Mesendoderm (in vitro differentiated cells): ENCODE data around the gene NDST1.

Source experiments
- DNase-seq: peaks from one replicate; pipeline ENCODE4 v3.0.0; 2013
- H2AK5ac ChIP-seq: 2 replicates; pipeline ENCODE4 v1.6.1; 2013; ENCODE audit warnings: low read length, inconsistent platforms
- H2BK120ac ChIP-seq: 2 replicates; pipeline ENCODE4 v1.6.1; 2013; ENCODE audit warnings: low read depth, mild to moderate bottlenecking, low read length, moderate library complexity, mixed read lengths
- H2BK15ac ChIP-seq: replicated peaks from 2 replicates; pipeline ENCODE4 v1.6.1; 2013; ENCODE audit warnings: low read depth, mild to moderate bottlenecking, moderate library complexity
- H2BK5ac ChIP-seq: 2 replicates; pipeline ENCODE4 v1.6.1; 2013; ENCODE audit warnings: low read length, inconsistent platforms
- H3K18ac ChIP-seq: 2 replicates; pipeline ENCODE4 v1.6.1; 2013; ENCODE audit warnings: mild to moderate bottlenecking, low read length, mixed read lengths
- H3K23ac ChIP-seq: one replicate; pipeline ENCODE4 v1.6.1; 2013; ENCODE audit warnings: low read length
- H3K27ac ChIP-seq: 2 replicates; pipeline ENCODE4 v1.5.1; 2013; ENCODE audit warnings: low read depth, mild to moderate bottlenecking, inconsistent platforms, low read length, moderate library complexity
- H3K27me3 ChIP-seq: 2 replicates; pipeline ENCODE4 v1.6.1; 2013; ENCODE audit warnings: low read length, control low read depth, mild to moderate bottlenecking, inconsistent platforms; ENCODE audit not compliant: insufficient read depth, poor library complexity
- H3K36me3 ChIP-seq: 2 replicates; pipeline ENCODE4 v1.6.1; 2013; ENCODE audit warnings: low read length, inconsistent platforms; ENCODE audit not compliant: control insufficient read depth, insufficient read depth
- H3K4ac ChIP-seq: one replicate; pipeline ENCODE4 v1.6.1; 2013; ENCODE audit warnings: low read depth, mild to moderate bottlenecking, low read length, moderate library complexity
- H3K4me1 ChIP-seq: 2 replicates; pipeline ENCODE4 v1.6.1; 2013; ENCODE audit warnings: low read depth, low read length, inconsistent platforms; ENCODE audit not compliant: control insufficient read depth
- H3K4me2 ChIP-seq: 2 replicates; pipeline ENCODE4 v1.6.1; 2013; ENCODE audit warnings: low read length
- H3K4me3 ChIP-seq: 2 replicates; pipeline ENCODE4 v1.5.1; 2013; ENCODE audit warnings: mild to moderate bottlenecking, low read length
- H3K56ac ChIP-seq: one replicate; pipeline ENCODE4 v1.6.1; 2013; ENCODE audit warnings: low read length
- H3K79me1 ChIP-seq: 2 replicates; pipeline ENCODE4 v1.6.1; 2013; ENCODE audit warnings: low read length, inconsistent platforms
- H3K79me2 ChIP-seq: 2 replicates; pipeline ENCODE4 v1.6.1; 2013; ENCODE audit warnings: mild to moderate bottlenecking, low read length; ENCODE audit not compliant: control insufficient read depth, insufficient read depth
- H3K9ac ChIP-seq: 2 replicates; pipeline ENCODE4 v1.6.1; 2013; ENCODE audit warnings: low read length, inconsistent platforms
- H4K5ac ChIP-seq: one replicate; pipeline ENCODE4 v1.6.1; 2013; ENCODE audit warnings: low read length
- H4K8ac ChIP-seq: one replicate; pipeline ENCODE4 v1.6.1; 2013; ENCODE audit warnings: low read depth, mild to moderate bottlenecking, control low read depth, low read length, moderate library complexity
- WGBS: extraction: QIAGEN DNeasy Blood & Tissue Kit; methylation state at CpG from one replicate; pipeline ENCODE4 v1.1.7; 2013; ENCODE audit warnings: low lambda C conversion rate, missing lambda C conversion rate; ENCODE audit not compliant: insufficient coverage; ENCODE audit errors: extremely low coverage; 5-methylcytosine and 5-hydroxymethylcytosine counted together

NDST1 gene

DNA sequence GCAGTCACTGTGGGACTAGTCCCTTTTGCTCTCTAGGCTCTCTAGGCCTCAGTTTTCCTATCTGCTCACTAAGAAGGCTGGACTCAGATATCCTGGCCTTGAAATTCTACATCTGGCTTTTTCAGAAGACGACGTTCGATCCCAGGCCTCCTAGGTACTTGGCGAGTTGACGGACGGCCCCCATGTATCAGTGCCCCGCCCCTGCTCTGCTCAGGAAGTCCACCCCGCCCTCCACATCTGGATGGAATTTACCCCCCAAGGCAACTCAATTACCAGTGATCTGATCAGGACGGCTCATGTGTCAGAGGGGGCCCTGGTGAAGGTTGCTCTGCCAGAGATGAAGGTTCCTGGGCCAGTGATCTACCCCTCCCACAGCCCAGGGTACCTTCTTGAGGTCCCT, 88.4 kb downstream of the NDST1 start:
- Histone ChIP-seq H3K79me2 (no peaks in the 10 kb centered on the region), H4K8ac (no peak overlapping the region), H2BK15ac (peak overlapping the region; percentile 28), H3K4me1 (peaks cover 16% of the 10 kb centered on the region), H4K5ac (no peak overlapping the region), H3K18ac (peak overlapping the region; percentile 62), H3K4me3 (no peak overlapping the region), H3K27me3 (no peaks in the 10 kb centered on the region), H3K4ac (peak overlapping the region; percentile 56), H3K9ac (peak overlapping the region; percentile 4), H3K4me2 (no peak overlapping the region), H2BK120ac (peak overlapping the region; percentile 52), H3K56ac (no peak overlapping the region), H3K79me1 (no peaks in the 10 kb centered on the region), H2BK5ac (no peak overlapping the region), H3K36me3 (no peaks in the 10 kb centered on the region), H3K23ac (no peak overlapping the region), H2AK5ac (no peak overlapping the region), H3K27ac (no peak overlapping the region)
- no CpG with 5 or more reads among the region's 9 CpGs for WGBS
- peak; percentile 82 for DNase-seq

- Histone ChIP-seq H2BK5ac (no peak overlapping the region), H2BK120ac (no peak overlapping the region), H3K4me1 (peaks cover 15% of the 10 kb centered on the region), H3K56ac (no peak overlapping the region), H3K9ac (no peak overlapping the region), H3K27me3 (no peaks in the 10 kb centered on the region), H4K8ac (no peak overlapping the region), H3K4ac (no peak overlapping the region), H3K36me3 (no peaks in the 10 kb centered on the region), H2BK15ac (no peak overlapping the region), H3K79me2 (no peaks in the 10 kb centered on the region), H3K4me3 (no peak overlapping the region), H4K5ac (no peak overlapping the region), H3K23ac (no peak overlapping the region), H3K79me1 (no peaks in the 10 kb centered on the region), H3K18ac (peak overlapping the region; percentile 62), H3K27ac (no peak overlapping the region), H3K4me2 (no peak overlapping the region), H2AK5ac (no peak overlapping the region)
- WGBS = no CpG with 5 or more reads among the region's 3 CpGs
- DNase-seq = no peak
Observed at GRCh38 chr5:150596826-150597225, 88.9 kb downstream of the NDST1 start.

DNA sequence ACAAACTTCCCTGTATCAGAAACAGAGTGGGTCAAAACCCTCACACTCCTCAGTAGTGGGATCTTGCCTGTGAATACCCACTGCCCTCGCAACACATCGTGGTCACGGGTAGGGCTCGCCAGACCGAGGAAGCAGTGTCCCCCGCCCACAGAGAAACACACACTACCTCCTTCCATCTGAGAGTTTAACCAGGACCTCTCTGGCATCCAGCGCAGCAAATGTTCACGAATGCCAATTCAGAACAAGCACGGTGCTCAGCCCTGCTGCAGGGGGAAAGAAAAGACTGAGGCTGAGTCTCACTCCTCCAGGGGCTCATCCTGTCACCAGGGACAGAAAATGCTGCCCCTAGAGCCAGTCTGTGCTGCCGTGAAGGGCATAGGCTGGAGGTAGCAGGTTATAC, 90.1 kb downstream of the NDST1 start:
- no peaks in the 10 kb centered on the region for H3K27me3 ChIP-seq
- DNase-seq = no peak
- H3K79me1 ChIP-seq = no peaks in the 10 kb centered on the region
- no peak overlapping the region for H2AK5ac ChIP-seq
- H3K4ac ChIP-seq = no peak overlapping the region
- no peak overlapping the region for H3K27ac ChIP-seq
- no peak overlapping the region for H2BK15ac ChIP-seq
- H3K79me2 ChIP-seq = no peaks in the 10 kb centered on the region
- no peak overlapping the region for H3K4me2 ChIP-seq
- no peak overlapping the region for H2BK120ac ChIP-seq
- H3K4me3 ChIP-seq = no peak overlapping the region
- no peaks in the 10 kb centered on the region for H3K36me3 ChIP-seq
- H3K4me1 ChIP-seq = peaks cover 15% of the 10 kb centered on the region
- H4K5ac ChIP-seq = no peak overlapping the region
- peak overlapping the region; percentile 3 for H3K56ac ChIP-seq
- no peak overlapping the region for H3K18ac ChIP-seq
- no peak overlapping the region for H2BK5ac ChIP-seq
- no CpG with 5 or more reads among the region's 10 CpGs for WGBS
- no peak overlapping the region for H3K23ac ChIP-seq
- no peak overlapping the region for H4K8ac ChIP-seq
- H3K9ac ChIP-seq = no peak overlapping the region

- no peak overlapping the region for H3K9ac ChIP-seq
- no peaks in the 10 kb centered on the region for H3K36me3 ChIP-seq
- H3K79me1 ChIP-seq = no peaks in the 10 kb centered on the region
- H2BK15ac ChIP-seq = no peak overlapping the region
- H3K56ac ChIP-seq = no peak overlapping the region
- H3K4ac ChIP-seq = no peak overlapping the region
- H2AK5ac ChIP-seq = no peak overlapping the region
- no peaks in the 10 kb centered on the region for H3K27me3 ChIP-seq
- no peaks in the 10 kb centered on the region for H3K79me2 ChIP-seq
- H2BK5ac ChIP-seq = no peak overlapping the region
- DNase-seq = no peak
- no peak overlapping the region for H3K23ac ChIP-seq
- no CpG with 5 or more reads among the region's 12 CpGs for WGBS
- H4K5ac ChIP-seq = no peak overlapping the region
- no peak overlapping the region for H3K4me3 ChIP-seq
- no peak overlapping the region for H4K8ac ChIP-seq
- H3K4me2 ChIP-seq = no peak overlapping the region
- H3K4me1 ChIP-seq = peaks cover 15% of the 10 kb centered on the region
- H2BK120ac ChIP-seq = no peak overlapping the region
- H3K27ac ChIP-seq = no peak overlapping the region
- no peak overlapping the region for H3K18ac ChIP-seq
Observed at GRCh38 chr5:150598821-150599273, 90.9 kb downstream of the NDST1 start.

- Histone ChIP-seq H3K56ac (no peak overlapping the region), H3K4me2 (no peak overlapping the region), H3K4me3 (no peak overlapping the region), H2BK120ac (no peak overlapping the region), H4K8ac (no peak overlapping the region), H3K27me3 (no peaks in the 10 kb centered on the region), H3K4ac (no peak overlapping the region), H3K4me1 (peaks cover 15% of the 10 kb centered on the region), H3K9ac (no peak overlapping the region), H3K23ac (no peak overlapping the region), H2BK5ac (no peak overlapping the region), H3K27ac (no peak overlapping the region), H3K79me2 (no peaks in the 10 kb centered on the region), H3K18ac (no peak overlapping the region), H3K36me3 (no peaks in the 10 kb centered on the region), H2BK15ac (no peak overlapping the region), H4K5ac (no peak overlapping the region), H2AK5ac (no peak overlapping the region), H3K79me1 (no peaks in the 10 kb centered on the region)
- no CpG with 5 or more reads among the region's 5 CpGs for WGBS
- DNase-seq = no peak
Observed at GRCh38 chr5:150599281-150599680, 91.3 kb downstream of the NDST1 start.

DNA sequence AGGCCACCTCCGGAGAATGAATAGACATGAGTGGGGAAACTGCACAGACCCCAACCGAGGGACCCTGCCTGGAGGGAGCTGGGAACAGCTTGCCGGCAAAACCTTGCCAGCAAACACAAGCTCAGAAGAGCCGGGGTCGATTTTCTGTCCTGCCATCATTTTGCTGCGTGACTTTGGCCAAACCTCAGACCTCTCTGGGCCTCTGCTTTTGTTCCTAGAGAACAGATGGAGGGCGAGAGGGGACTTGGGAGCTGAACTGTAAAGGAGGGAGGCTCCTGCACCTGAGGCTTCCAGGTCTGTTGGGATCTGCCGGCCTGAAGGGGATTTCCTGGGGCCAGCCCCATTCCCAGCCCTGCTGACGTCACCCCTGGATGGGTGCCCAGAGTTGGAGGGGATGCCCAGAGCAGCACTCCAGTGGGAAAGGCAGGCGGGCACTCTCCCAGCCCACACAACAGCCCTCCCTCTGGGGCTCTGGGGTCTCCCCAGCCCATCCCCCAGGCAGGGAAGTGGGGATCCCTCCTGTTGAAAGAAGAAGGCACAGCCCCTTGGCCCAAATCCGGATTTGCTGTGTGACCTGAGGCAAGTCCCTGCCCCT, 92.1 kb downstream of the NDST1 start:
- no peak overlapping the region for H3K4me3 ChIP-seq
- no CpG with 5 or more reads among the region's 11 CpGs for WGBS
- no peak overlapping the region for H3K9ac ChIP-seq
- H3K4me2 ChIP-seq = no peak overlapping the region
- H3K79me2 ChIP-seq = no peaks in the 10 kb centered on the region
- no peak for DNase-seq
- H3K79me1 ChIP-seq = no peaks in the 10 kb centered on the region
- no peaks in the 10 kb centered on the region for H3K27me3 ChIP-seq
- H2AK5ac ChIP-seq = no peak overlapping the region
- no peaks in the 10 kb centered on the region for H3K36me3 ChIP-seq
- no peak overlapping the region for H3K23ac ChIP-seq
- H4K5ac ChIP-seq = no peak overlapping the region
- H3K18ac ChIP-seq = no peak overlapping the region
- H3K4me1 ChIP-seq = peaks cover 14% of the 10 kb centered on the region
- no peak overlapping the region for H2BK120ac ChIP-seq
- no peak overlapping the region for H3K27ac ChIP-seq
- no peak overlapping the region for H3K4ac ChIP-seq
- no peak overlapping the region for H2BK5ac ChIP-seq
- no peak overlapping the region for H2BK15ac ChIP-seq
- no peak overlapping the region for H3K56ac ChIP-seq
- no peak overlapping the region for H4K8ac ChIP-seq
